GM06990 (cell line): ENCODE data around the gene ARID4B.

Experiments
- DNase-seq: peaks from one replicate; pipeline ENCODE4 v3.0.0-alpha.2; 2011; ENCODE audit not compliant: insufficient read length; ENCODE audit errors: extremely low read depth
- H3K27me3 ChIP-seq: replicated peaks from 2 replicates; pipeline ENCODE4 v1.6.0; 2011; ENCODE audit warnings: low read length; ENCODE audit not compliant: control insufficient read depth, insufficient read depth
- H3K36me3 ChIP-seq: 2 replicates; pipeline ENCODE4 v1.5.1; 2011; ENCODE audit warnings: low read length; ENCODE audit not compliant: control insufficient read depth, insufficient read depth
- H3K4me3 ChIP-seq: replicated peaks from 2 replicates; pipeline ENCODE4 v1.5.1; 2011; ENCODE audit warnings: low read depth, mild to moderate bottlenecking, control low read depth, low read length
- TF ChIP-seq, protein P1 (sequence below): IDR thresholded peaks from 2 replicates; pipeline ENCODE4 v1.5.1; 2011; ENCODE audit warnings: low read length, control low read depth, mild to moderate bottlenecking, inconsistent platforms; ENCODE audit not compliant: insufficient read depth, poor library complexity, severe bottlenecking

ARID4B gene

DNA sequence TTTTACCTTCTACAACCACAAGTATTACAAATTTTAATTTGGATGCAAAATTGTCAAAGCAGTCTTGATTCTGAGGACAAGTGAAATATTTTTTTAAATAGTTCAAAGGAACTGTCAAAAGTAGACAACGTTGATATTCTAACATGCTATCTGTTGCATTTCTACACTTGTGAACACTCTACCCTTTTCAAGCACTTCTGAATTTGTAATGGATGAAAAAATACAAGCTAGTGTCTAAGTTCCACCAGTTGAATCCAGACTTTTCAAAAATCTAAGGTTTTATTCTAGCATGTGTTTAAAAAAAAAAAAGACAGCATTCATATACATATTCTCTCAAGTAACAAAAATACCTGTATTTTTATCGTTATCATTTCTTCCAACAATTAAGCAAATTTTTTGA is 2.1 kb downstream of the ARID4B start:
- Histone ChIP-seq H3K36me3 (no peaks in the 10 kb centered on the region; the same call in none of the 2 replicates), H3K4me3 (peak overlapping the region; percentile 98), H3K27me3 (no peaks in the 10 kb centered on the region)
- TF ChIP-seq, protein P1, sequence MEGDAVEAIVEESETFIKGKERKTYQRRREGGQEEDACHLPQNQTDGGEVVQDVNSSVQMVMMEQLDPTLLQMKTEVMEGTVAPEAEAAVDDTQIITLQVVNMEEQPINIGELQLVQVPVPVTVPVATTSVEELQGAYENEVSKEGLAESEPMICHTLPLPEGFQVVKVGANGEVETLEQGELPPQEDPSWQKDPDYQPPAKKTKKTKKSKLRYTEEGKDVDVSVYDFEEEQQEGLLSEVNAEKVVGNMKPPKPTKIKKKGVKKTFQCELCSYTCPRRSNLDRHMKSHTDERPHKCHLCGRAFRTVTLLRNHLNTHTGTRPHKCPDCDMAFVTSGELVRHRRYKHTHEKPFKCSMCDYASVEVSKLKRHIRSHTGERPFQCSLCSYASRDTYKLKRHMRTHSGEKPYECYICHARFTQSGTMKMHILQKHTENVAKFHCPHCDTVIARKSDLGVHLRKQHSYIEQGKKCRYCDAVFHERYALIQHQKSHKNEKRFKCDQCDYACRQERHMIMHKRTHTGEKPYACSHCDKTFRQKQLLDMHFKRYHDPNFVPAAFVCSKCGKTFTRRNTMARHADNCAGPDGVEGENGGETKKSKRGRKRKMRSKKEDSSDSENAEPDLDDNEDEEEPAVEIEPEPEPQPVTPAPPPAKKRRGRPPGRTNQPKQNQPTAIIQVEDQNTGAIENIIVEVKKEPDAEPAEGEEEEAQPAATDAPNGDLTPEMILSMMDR = no peak
- no peak for DNase-seq

GRCh38 chr1:235325139-235325538 is 2.8 kb downstream of the ARID4B start:
- DNase-seq = peak; percentile 42
- Histone ChIP-seq H3K27me3 (no peaks in the 10 kb centered on the region), H3K4me3 (peak overlapping the region; percentile 98), H3K36me3 (no peaks in the 10 kb centered on the region; the same call in none of the 2 replicates)
- TF ChIP-seq, protein P1 = no peak

DNA sequence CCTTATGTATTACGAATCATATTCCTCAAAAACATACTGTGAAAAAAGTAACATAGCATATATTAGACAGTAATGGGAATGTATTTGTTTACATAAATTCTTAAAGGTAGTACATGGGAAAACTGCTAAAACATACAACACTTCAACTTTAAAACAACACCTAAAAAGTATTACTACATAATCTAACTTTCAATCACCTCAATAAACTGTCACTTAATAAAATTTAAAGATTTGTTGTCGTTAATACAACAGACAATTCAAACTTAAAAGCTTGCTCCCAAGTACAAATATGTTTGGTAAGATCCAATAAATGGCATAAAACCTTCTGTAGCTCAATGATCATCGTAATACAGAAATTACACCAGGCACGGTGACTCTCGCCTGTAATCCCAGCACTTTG is 3.7 kb downstream of the ARID4B start:
- TF ChIP-seq, protein P1 = no peak
- no peaks in the 10 kb centered on the region; the same call in none of the 2 replicates for H3K36me3 ChIP-seq
- DNase-seq = no peak
- H3K27me3 ChIP-seq = no peaks in the 10 kb centered on the region
- H3K4me3 ChIP-seq = peak overlapping the region; percentile 18; the same call in 1 of the 2 replicates

- peaks cover 1% of the 10 kb centered on the region for H3K36me3 ChIP-seq
- TF ChIP-seq, protein P1 = no peak
- H3K4me3 ChIP-seq = no peak overlapping the region
- no peaks in the 10 kb centered on the region for H3K27me3 ChIP-seq
- DNase-seq = no peak
Measured at GRCh38 chr1:235320521-235321179, 7.3 kb downstream of the ARID4B start.

GRCh38 chr1:235319255-235319654 is 8.7 kb downstream of the ARID4B start:
- H3K36me3 ChIP-seq = peaks cover 1% of the 10 kb centered on the region
- TF ChIP-seq, protein P1 = no peak
- no peaks in the 10 kb centered on the region for H3K27me3 ChIP-seq
- H3K4me3 ChIP-seq = no peak overlapping the region
- no peak for DNase-seq
